Smooth muscle cell (in vitro differentiated cells): Measurements from ENCODE around the gene RHOV. TPM values are rescaled to one million over a fixed set of nuclear protein-coding genes. Genes with fewer than 3 reads are reported as not detected.

Source experiments
- DNase-seq: peaks from one replicate; lab custom pipeline; 2025; ENCODE audit not compliant: unreplicated experiment; lab: John Stamatoyannopoulos, UW
- H2AFZ ChIP-seq: fragments of 200-600 bp; sonication (generic); 2 replicates; pipeline ENCODE4 v1.6.0; 2016; ENCODE audit warnings: antibody characterized with exemption, low read depth, mild to moderate bottlenecking
- H3F3A ChIP-seq: fragments of 200-600 bp; sonication (generic); 2 replicates; pipeline ENCODE4 v1.6.0; 2017; ENCODE audit warnings: antibody characterized with exemption, low read depth
- H3K27ac ChIP-seq: fragments of 200-600 bp; sonication (generic); 2 replicates; pipeline ENCODE4 v1.5.1; 2016; ENCODE audit warnings: low read depth, mild to moderate bottlenecking
- H3K27me3 ChIP-seq: fragments of 200-600 bp; sonication (generic); 2 replicates; pipeline ENCODE4 v1.6.1; 2016; ENCODE audit warnings: low read depth, mild to moderate bottlenecking
- H3K36me3 ChIP-seq: fragments of 200-600 bp; sonication (generic); 2 replicates; pipeline ENCODE4 v1.5.1; 2016; ENCODE audit warnings: low read depth
- H3K4me1 ChIP-seq: fragments of 200-600 bp; sonication (generic); 2 replicates; pipeline ENCODE4 v1.5.1; 2016; ENCODE audit warnings: low read depth
- H3K4me2 ChIP-seq: fragments of 200-600 bp; sonication (generic); 2 replicates; pipeline ENCODE4 v1.6.0; 2016; ENCODE audit warnings: mild to moderate bottlenecking
- H3K4me3 ChIP-seq: fragments of 200-600 bp; sonication (generic); 2 replicates; pipeline ENCODE4 v1.5.1; 2016; ENCODE audit warnings: mild to moderate bottlenecking
- H3K79me2 ChIP-seq: fragments of 200-600 bp; sonication (generic); 2 replicates; pipeline ENCODE4 v1.6.0; 2016; ENCODE audit warnings: low read depth, mild to moderate bottlenecking
- H3K9ac ChIP-seq: fragments of 200-600 bp; sonication (generic); 2 replicates; pipeline ENCODE4 v1.6.0; 2016; ENCODE audit warnings: low read depth
- H3K9me3 ChIP-seq: fragments of 200-600 bp; sonication (generic); replicated peaks from 2 replicates; pipeline ENCODE4 v1.5.1; 2016; ENCODE audit warnings: low read depth
- H4K20me1 ChIP-seq: fragments of 200-600 bp; sonication (generic); 2 replicates; pipeline ENCODE4 v1.6.0; 2016; ENCODE audit warnings: low read depth
- WGBS: methylation state at CpG from one replicate; pipeline ENCODE4 v1.1.7; 2016; ENCODE audit warnings: low lambda C conversion rate; 5-methylcytosine and 5-hydroxymethylcytosine counted together
- polyA plus RNA-seq: library from polyadenylated mRNA; unstranded; fragments of >200 nt; fragmentation: Nextera tagmentation; extraction: Ambion mirVana; gene quantifications from 2 replicates; pipeline ENCODE4 v1.2.1, GENCODE V29; 2016
- total RNA-seq: library from RNA; depleted of rRNA; stranded (reverse); fragments of >200 nt; gene quantifications from 2 replicates; pipeline ENCODE4 v1.2.3, GENCODE V29; 2014
- TF ChIP-seq, protein P1 (sequence below): fragments of 200-600 bp; sonication (generic); IDR thresholded peaks from 2 replicates; pipeline ENCODE4 v1.5.1; 2017; ENCODE audit warnings: borderline replicate concordance, mild to moderate bottlenecking, antibody characterized with exemption; ENCODE audit not compliant: insufficient read depth, poor library complexity, severe bottlenecking

Gene RHOV
- total and polyA plus RNA-seq, 2 experiments from 2014 or later, result 3.0 to 3.3 TPM

DNA sequence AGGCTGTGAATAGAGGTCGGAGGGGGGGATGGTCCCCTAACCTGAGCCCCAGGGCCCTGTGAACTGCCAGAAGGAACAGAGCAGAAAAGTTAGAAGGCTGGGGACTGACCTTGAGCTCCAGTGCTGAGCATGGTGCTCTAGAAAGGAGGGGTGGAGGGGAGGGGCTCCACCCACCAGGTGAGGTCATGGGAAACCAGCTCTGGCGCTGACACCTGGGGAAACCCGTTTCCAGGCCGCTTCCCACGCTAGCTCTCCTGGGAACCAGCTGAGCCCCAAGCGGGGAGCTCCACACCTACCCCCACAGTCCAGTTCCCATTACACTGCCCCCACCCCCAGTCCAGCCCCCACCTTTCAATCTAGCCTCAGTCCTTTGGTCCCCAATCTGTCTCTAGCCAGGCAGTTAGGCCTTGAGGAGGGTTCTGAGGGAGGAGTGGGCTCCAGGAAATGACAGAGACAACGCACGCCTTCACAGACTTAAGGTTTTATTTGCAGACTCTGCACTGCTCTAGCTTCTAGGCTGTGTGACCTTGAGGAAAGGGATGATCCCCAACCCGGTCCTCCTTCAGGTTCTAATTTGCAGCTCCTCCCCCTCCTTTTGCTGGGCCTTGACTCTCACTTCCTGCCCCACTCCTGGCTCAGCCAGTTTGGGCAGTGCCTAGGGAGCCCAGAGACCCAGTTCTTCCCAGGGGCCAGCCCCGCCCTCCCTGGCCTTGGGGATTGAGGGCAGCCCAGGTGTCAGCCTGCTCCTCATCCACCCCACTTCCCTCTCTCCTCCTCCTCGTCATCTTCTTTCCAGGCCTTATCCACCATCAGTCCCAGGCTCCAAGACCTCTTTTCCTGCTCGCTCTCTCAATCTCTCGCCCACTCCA lies 2.1 kb downstream of the RHOV start:
- peak overlapping the region; percentile 68 for H3K9ac ChIP-seq
- no peak overlapping the region for H2AFZ ChIP-seq
- no peaks in the 10 kb centered on the region for H4K20me1 ChIP-seq
- H3K4me1 ChIP-seq, result no peaks in the 10 kb centered on the region
- peaks cover 21% of the 10 kb centered on the region for H3K27me3 ChIP-seq
- WGBS, result 66% methylated on average over 13 of the region's 13 CpGs
- no peak overlapping the region for H3K4me2 ChIP-seq
- no peaks in the 10 kb centered on the region for H3K36me3 ChIP-seq
- H3K9me3 ChIP-seq, result no peaks in the 10 kb centered on the region
- DNase-seq, result no peak
- no peak overlapping the region for H3K4me3 ChIP-seq
- TF ChIP-seq, protein P1, sequence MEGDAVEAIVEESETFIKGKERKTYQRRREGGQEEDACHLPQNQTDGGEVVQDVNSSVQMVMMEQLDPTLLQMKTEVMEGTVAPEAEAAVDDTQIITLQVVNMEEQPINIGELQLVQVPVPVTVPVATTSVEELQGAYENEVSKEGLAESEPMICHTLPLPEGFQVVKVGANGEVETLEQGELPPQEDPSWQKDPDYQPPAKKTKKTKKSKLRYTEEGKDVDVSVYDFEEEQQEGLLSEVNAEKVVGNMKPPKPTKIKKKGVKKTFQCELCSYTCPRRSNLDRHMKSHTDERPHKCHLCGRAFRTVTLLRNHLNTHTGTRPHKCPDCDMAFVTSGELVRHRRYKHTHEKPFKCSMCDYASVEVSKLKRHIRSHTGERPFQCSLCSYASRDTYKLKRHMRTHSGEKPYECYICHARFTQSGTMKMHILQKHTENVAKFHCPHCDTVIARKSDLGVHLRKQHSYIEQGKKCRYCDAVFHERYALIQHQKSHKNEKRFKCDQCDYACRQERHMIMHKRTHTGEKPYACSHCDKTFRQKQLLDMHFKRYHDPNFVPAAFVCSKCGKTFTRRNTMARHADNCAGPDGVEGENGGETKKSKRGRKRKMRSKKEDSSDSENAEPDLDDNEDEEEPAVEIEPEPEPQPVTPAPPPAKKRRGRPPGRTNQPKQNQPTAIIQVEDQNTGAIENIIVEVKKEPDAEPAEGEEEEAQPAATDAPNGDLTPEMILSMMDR, result no peak
- no peaks in the 10 kb centered on the region for H3K79me2 ChIP-seq
- H3K27ac ChIP-seq, result peak overlapping the region; percentile 90
- H3F3A ChIP-seq, result no peaks in the 10 kb centered on the region

DNA sequence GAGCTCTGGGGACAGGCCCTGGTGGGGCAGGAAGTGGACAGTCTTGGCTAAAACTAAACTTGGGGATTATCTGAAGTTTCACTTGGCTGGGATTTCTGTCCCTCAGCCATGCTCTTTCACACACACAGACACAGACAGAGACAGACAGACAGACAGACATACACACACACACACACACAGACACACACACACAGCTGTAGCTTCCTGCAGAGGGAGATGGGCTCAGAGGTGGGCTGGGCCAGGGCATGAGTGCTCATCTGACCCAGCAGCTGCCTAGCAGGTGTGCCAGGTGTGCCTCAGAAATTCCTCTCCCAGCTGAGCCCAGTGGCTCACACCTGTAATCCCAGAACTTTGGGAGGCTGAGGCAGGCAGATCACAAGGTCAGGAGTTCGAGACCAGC lies 3.3 kb downstream of the RHOV start:
- Histone ChIP-seq H3K4me3 (no peak overlapping the region), H3K9ac (no peak overlapping the region), H3K27me3 (peaks cover 21% of the 10 kb centered on the region), H3K36me3 (no peaks in the 10 kb centered on the region), H3K4me2 (no peak overlapping the region), H4K20me1 (no peaks in the 10 kb centered on the region), H3F3A (no peaks in the 10 kb centered on the region), H3K4me1 (no peaks in the 10 kb centered on the region), H3K27ac (no peak overlapping the region), H3K9me3 (no peaks in the 10 kb centered on the region), H2AFZ (no peak overlapping the region), H3K79me2 (no peaks in the 10 kb centered on the region)
- WGBS, result 93% methylated on average over 1 of the region's 1 CpG
- TF ChIP-seq, protein P1, result no peak
- DNase-seq, result no peak

DNA sequence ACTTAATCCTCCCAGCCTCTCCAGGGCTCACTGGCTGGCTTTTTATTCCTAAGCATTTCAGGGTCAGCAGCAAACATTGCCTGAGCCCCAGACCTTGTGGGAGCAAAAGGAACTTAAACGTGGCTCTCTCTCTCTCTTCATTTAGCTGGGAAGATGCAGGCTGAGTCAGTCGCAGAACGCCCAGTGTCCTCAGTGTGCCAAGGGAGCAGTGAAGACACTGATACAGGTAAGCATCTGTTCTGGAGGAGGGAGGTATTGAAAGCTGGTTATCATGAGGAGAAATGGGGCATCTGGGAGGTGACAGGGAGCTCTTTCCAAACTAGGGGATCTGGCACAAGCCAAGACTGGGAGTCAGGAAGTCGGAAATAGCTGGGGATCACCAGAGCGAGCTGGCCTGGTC lies 4.3 kb downstream of the RHOV start:
- 80% methylated on average over 5 of the region's 5 CpGs for WGBS

More for the DNA sequence above, 4.3 kb downstream of the RHOV start:
- Histone ChIP-seq H3K9ac (no peak overlapping the region), H3K4me2 (no peak overlapping the region), H3K79me2 (no peaks in the 10 kb centered on the region), H4K20me1 (no peaks in the 10 kb centered on the region), H3K36me3 (no peaks in the 10 kb centered on the region), H3K9me3 (no peaks in the 10 kb centered on the region), H3K4me1 (no peaks in the 10 kb centered on the region), H3K4me3 (no peak overlapping the region), H3K27me3 (peaks cover 21% of the 10 kb centered on the region), H2AFZ (no peak overlapping the region), H3F3A (no peaks in the 10 kb centered on the region), H3K27ac (no peak overlapping the region)
- DNase-seq, result no peak
- TF ChIP-seq, protein P1, result no peak
